ENCODE data around the gene LBX1. TPM values are rescaled to one million over a fixed set of nuclear protein-coding genes. Genes with fewer than 3 reads are reported as not detected.
A peak's percentile ranks its signal among the peaks of the same experiment; 100 is the strongest.

The LBX1 gene
- polyA plus RNA-seq, 1 experiment, result not detected

GRCh38 chr10:101238732-101239105 is 9.5 kb upstream of the LBX1 start:
- Histone ChIP-seq H3K27me3 (ENCODE audit: control insufficient read depth, insufficient read depth, low read length) (peaks cover 63% of the 10 kb centered on the region), H3K9me3 (ENCODE audit: control insufficient read depth, insufficient read depth, low read length) (peaks cover 12% of the 10 kb centered on the region), H3K27ac (ENCODE audit: low read depth, low read length) (no peak overlapping the region), H3K4me3 (ENCODE audit: low read depth, low read length) (no peak overlapping the region)
- DNase-seq (ENCODE audit: low read depth, low spot score), result no peak
- TF ChIP-seq, protein P1, sequence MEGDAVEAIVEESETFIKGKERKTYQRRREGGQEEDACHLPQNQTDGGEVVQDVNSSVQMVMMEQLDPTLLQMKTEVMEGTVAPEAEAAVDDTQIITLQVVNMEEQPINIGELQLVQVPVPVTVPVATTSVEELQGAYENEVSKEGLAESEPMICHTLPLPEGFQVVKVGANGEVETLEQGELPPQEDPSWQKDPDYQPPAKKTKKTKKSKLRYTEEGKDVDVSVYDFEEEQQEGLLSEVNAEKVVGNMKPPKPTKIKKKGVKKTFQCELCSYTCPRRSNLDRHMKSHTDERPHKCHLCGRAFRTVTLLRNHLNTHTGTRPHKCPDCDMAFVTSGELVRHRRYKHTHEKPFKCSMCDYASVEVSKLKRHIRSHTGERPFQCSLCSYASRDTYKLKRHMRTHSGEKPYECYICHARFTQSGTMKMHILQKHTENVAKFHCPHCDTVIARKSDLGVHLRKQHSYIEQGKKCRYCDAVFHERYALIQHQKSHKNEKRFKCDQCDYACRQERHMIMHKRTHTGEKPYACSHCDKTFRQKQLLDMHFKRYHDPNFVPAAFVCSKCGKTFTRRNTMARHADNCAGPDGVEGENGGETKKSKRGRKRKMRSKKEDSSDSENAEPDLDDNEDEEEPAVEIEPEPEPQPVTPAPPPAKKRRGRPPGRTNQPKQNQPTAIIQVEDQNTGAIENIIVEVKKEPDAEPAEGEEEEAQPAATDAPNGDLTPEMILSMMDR (IDR thresholded peaks at IDR 0.05; ENCODE audit: low read depth, low read length), result peak; percentile 48
- ChIA-PET POLR2A (no interaction called here), CTCF (interaction anchor here (0.6 to 1.3 kb wide), 3 partner anchors 9 to 34 kb away, joined by 3 read pairs; no protein-coding TSS in a partner anchor)

- CTCF ChIA-PET, result interaction anchor here (0.6 to 1.3 kb wide), 2 partner anchors 8 to 24 kb away, joined by 3 read pairs; no protein-coding TSS in a partner anchor
Observed at GRCh38 chr10:101237982-101238731, 8.9 kb upstream of the LBX1 start.

DNA sequence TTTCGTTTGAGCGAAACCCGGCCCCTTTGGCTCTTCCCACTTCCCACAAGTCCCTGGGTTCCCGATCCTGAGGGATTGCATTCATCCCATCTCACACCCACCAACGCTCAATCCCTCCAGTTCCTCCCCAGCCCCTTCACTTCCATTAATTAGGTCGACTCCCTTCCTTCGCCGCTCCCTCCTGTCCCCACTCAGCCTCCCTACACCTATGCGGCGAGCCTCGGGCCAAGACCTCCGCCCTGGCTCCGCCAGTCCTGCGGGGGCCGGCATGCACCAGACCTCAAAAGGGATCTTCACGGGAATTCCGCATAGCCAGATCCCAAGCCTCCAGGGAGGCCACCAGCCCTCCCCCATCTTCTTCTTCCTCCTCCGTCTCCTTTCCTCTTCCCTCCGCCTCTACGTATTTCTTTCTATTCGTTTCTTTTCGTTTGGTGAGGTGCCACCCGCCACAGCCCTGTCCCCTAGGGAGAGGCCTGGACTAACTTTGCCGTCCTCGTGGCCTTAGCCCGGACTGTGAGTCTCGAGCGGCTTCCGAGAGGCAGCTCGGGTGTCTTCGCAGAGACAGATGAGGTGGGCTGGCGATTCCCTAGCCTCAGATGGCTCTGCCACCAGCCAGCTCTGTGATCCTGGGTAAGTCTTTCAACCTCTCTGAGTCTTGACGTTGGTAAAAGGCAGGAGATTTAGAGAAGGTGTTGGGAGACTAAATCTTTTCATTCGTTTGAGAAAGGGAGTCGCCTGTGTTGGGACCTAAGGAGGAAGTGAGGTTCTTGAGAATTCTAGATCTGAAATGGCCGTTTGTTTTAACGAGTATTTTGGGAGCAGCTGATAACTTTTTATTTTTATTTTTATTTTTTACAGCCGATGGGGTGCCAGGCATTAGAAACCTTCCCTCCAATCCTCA is 8.1 kb upstream of the LBX1 start:
- Histone ChIP-seq H3K27ac (ENCODE audit: low read depth, low read length) (no peak overlapping the region), H3K27me3 (ENCODE audit: control insufficient read depth, insufficient read depth, low read length) (peaks cover 76% of the 10 kb centered on the region), H3K9me3 (ENCODE audit: control insufficient read depth, insufficient read depth, low read length) (peaks cover 12% of the 10 kb centered on the region), H3K4me3 (ENCODE audit: low read depth, low read length) (no peak overlapping the region)
- ChIA-PET CTCF (no interaction called here), POLR2A (no interaction called here)
- DNase-seq (ENCODE audit: low read depth, low spot score), result no peak
- TF ChIP-seq, protein P1 (IDR thresholded peaks at IDR 0.05; ENCODE audit: low read depth, low read length), result no peak

More at GRCh38 chr10:101237982-101238731, 8.9 kb upstream of the LBX1 start:
- peaks cover 68% of the 10 kb centered on the region for H3K27me3 ChIP-seq (ENCODE audit: control insufficient read depth, insufficient read depth, low read length)
- TF ChIP-seq, protein P1 (IDR thresholded peaks at IDR 0.05; ENCODE audit: low read depth, low read length), result no peak
- no peak overlapping the region for H3K27ac ChIP-seq (ENCODE audit: low read depth, low read length)
- DNase-seq (ENCODE audit: low read depth, low spot score), result no peak
- H3K9me3 ChIP-seq (ENCODE audit: control insufficient read depth, insufficient read depth, low read length), result peaks cover 12% of the 10 kb centered on the region
- no peak overlapping the region for H3K4me3 ChIP-seq (ENCODE audit: low read depth, low read length)
- POLR2A ChIA-PET, result no interaction called here

- CTCF ChIA-PET, result interaction anchor here (1.3 to 1.9 kb wide), 2 partner anchors 22 to 334 kb away, joined by 5 to 10 read pairs; no protein-coding TSS in a partner anchor
- DNase-seq (ENCODE audit: low read depth, low spot score), result no peak
- TF ChIP-seq, protein P1 (IDR thresholded peaks at IDR 0.05; ENCODE audit: low read depth, low read length), result no peak
Observed at GRCh38 chr10:101236376-101237080, 7.3 kb upstream of the LBX1 start.

More at GRCh38 chr10:101236376-101237080, 7.3 kb upstream of the LBX1 start:
- POLR2A ChIA-PET, result no interaction called here
- Histone ChIP-seq H3K9me3 (ENCODE audit: control insufficient read depth, insufficient read depth, low read length) (peaks cover 12% of the 10 kb centered on the region), H3K27me3 (ENCODE audit: control insufficient read depth, insufficient read depth, low read length) (peaks cover 84% of the 10 kb centered on the region), H3K4me3 (ENCODE audit: low read depth, low read length) (0 out of 2 replicates have a peak overlapping the region, but pooled peaks have one; percentile 25), H3K27ac (ENCODE audit: low read depth, low read length) (peak overlapping the region; percentile 31)

Measured in AG04450 (cell line).